ENCODE measurements around the gene IKZF4.
"Not testable (repeated sequence)": the region's sequence is repeated elsewhere in the genome, so short reads cannot be mapped to it uniquely, and the experiment has no call there.

Gene IKZF4

DNA sequence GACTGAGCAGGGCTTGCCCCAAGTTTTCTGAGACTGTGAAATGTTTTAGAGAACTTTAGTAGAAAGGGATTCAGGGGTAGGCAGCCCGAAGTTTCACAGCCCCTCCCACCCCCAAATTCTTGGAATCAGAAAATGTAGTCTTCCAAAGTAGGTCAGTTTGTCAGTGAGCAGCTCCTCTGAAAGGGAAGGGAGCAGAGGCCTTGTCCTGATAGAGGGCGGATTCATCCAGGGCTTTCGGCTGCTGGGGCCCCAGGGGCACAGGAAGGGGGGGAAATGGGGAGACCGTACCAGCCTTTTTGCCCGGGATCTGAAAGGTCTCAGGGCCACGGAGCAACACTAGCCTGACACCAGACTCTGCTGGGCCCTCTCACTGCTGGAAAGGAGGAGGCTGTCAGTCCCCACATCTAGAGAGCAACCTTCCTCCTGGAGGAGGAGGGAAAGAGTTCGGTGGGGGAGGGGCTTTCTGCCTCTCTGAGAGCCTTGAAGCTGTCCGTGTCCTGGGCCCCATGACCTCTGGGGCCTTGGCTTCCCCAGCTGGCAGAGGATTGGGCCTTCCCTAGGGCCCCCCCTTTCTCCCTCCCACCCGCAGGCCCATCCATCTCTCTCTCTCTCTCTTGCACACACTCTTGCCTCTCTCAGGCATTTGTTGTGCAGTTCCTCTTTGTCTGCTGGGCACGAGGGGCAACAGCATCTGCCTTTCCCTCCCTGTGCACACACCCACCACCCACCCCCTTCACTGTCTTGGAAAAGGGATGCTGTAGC lies at the start of gene IKZF4:
IKZF4 (plus strand) TSS at position 621 of the 762 bp plus-strand sequence. CDS start 451 bp downstream, outside the sequence.
- no peak for DNase-seq (ENCODE audit: low read depth)

DNA sequence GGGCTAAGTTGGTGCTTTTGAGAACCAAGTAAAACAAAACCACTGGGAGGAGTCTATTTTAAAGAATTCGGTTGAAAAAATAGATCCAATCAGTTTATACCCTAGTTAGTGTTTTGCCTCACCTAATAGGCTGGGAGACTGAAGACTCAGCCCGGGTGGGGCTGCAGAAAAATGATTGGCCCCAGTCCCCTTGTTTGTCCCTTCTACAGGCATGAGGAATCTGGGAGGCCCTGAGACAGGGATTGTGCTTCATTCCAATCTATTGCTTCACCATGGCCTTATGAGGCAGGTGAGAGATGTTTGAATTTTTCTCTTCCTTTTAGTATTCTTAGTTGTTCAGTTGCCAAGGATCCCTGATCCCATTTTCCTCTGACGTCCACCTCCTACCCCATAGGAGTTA lies 48.8 kb upstream of the IKZF4 start:
- peak; percentile 26 for DNase-seq (ENCODE audit: low read depth)

DNA sequence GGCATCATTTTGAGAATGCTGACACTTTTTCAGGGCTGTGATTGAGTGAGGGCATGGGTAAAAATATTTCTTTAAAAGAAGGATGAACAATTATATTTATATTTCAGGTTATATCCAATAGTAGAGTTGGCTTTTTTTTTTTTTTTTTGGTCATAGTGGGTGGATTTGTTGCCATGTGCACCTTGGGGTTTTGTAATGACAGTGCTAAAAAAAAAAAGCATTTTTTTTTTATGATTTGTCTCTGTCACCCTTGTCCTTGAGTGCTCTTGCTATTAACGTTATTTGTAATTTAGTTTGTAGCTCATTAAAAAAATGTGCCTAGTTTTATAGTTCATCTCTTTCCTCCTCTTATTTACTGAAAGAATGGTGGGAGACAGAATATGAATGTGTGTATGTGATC lies 48.4 kb upstream of the IKZF4 start:
- no peak for DNase-seq (ENCODE audit: low read depth)

DNA sequence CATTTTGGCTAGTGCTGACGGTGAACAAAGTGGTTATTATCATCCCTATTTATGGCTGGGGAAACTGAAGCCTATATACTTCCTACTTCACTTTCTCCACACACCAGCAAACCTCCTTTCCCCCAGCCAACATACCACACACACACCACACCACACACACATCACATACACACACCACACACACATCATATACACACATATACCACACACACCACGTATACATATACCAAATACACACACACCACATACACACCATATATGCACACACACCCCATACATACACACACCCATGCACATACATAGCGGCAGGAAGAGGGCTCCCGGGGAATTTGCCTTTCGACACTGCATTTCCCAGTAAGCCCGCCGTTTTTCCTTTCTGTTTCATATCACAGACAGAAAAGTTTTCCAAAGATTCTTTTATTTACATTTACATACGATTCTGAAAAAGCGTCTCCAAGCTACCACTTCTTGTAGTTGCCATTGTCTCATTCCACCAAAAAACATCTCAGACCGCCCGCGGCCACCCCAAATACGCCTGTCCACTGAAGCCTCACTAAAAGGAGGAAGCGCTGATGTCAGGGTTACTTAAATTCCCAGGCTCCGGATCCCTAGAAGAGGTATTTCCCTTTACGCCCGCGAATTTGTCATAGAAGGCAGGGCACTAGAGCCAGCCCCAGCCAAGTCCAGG lies 47.8 kb upstream of the IKZF4 start:
- DNase-seq (ENCODE audit: low read depth): no peak

DNA sequence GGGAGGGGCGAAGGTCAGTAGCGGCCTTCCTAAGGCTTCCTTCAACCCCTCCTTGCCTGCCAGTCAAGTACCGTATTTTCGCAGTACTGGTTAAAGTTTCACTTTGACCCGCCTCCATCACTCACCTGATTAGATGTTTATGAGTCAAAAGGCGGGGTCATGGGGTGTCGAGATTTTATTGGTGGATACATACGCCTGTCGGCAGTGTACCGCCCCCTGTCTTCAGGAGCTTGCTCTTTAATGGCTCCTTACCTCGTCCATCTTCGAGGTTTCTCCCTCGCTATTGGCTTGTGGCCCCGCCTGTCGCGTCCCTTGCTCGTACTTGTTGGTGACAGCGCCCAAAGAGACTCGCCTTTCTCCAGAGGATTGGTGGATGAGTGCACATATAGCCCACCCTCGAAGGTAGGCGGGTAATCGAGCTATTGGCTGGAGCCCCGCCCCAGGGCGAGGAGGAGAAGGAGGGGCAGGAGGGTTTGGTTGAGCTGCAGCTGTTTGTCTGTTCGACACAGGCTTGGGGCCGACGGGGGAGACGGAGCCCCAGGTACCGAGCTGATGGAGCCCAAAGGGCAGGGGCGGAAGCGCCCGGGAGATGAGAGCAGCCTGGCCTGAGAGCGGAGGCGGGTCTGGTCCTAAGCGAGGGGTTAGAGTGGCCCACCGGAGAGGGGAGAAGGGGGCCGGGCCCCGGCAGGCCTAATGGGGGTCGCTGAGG lies 47.1 kb upstream of the IKZF4 start, which contains the start of gene RAB5B:
RAB5B (plus strand) TSS at position 480 of the 709 bp plus-strand sequence. CDS start 12,883 bp downstream, outside the sequence.
- DNase-seq (ENCODE audit: low read depth): peak; percentile 100

DNA sequence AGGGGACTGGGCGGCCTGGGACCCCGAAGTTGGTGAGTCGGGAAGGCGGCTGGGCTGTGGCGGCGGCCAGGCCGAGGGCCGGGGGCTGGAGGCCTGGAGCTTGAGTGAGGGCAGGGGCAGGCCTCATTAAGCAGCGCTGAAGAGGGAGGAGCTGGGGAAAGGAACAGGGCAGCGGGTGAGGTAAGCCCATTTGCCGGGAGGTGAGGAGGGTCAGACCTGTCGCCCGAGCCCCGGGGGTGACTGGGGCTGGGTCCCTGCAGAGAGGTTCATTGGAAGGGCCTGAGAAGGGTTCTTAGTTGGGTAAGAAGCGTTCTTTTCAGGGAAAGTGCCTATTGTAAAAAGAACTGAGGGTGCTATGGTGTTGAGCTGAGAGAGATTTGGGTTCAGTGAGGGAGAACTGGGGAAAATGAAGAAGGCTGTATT lies 46.5 kb upstream of the IKZF4 start:
- DNase-seq (ENCODE audit: low read depth): no peak

DNA sequence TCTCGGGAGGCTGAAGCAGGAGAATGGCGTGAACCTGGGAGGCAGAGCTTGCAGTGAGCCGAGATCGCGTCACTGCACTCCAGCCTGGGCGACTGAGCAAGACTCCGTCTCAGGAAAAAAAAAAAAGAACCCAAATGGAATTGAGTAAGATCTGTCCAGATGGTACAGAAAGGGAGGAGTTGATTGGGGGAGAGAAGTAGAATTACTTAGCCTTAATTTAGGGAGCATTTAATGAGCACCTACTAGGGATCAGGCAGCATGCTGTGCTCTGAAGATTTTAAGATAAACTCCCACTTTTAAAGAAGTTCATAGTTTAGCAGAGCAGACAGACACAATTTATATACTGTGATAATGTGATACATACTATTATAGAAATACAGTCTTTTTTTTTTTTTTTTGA lies 42.5 kb upstream of the IKZF4 start:
- no peak for DNase-seq (ENCODE audit: low read depth)

DNA sequence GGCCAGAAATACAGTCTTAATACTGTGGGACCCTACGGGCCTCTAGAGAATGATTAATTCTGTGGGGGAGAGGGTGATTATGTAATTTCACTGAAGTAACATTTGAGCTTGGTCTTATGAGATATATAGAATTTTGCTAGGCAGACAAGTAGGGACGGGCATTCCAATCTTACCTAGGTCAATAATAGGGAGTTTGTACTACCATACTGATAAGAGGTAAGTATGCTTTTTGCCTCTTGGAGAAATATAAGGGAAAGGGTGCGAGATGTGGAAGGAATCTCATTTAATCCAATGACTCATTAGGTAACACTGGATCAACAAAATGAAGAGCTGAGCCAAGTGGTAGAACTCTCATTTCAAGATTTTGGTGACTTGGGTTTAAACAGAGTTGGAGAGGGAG lies 41.8 kb upstream of the IKZF4 start:
- no peak for DNase-seq (ENCODE audit: low read depth)

DNA sequence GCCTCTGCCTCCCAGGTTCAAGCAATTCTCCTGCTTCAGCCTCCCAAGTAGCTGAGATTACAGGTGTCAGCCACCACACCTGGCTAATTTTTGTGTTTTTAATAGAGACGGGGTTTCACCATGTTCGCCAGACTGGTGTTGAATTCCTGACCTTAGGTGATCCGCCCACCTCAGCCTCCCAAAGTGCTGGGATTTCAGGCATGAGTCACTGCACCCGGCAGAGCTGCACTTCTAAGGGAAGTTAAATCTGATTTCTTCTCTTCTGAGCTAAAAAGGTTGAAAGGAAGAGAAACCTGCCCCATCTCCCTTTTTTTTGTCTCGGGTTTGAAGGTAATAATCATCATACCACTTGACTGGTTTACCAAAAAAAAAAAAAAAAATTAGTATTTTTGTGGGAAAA lies 39.0 kb upstream of the IKZF4 start:
- DNase-seq (ENCODE audit: low read depth): not testable (repeated sequence)

DNA sequence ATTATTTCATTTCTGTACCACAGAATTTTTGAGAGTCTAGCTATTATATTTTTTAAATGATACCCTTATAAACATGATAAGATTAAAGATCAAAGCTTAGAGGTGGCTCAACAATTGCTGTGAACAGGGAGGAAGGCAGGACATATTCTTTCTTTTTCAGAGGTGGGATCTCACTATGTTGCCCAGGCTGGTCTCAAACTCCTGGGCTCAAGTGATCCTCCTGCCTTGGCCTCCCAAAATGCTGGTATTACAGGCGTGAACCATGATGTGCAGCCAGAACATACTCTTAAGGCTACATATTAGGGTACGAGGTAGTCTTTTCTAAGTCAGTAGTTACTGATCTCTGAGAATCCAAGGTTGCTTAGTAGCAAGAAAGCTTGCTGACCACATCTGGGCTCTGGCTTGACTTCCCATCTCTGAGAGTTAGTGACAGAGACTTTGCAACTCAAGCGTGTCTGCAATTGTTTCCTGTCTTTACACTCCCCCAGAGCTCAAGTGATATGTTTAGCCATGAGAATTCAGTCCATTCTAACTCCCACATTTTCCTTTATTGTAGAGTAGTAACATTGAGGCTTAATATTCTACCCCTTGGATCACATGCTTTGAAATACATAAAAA lies 38.4 kb upstream of the IKZF4 start:
- no peak for DNase-seq (ENCODE audit: low read depth)

DNA sequence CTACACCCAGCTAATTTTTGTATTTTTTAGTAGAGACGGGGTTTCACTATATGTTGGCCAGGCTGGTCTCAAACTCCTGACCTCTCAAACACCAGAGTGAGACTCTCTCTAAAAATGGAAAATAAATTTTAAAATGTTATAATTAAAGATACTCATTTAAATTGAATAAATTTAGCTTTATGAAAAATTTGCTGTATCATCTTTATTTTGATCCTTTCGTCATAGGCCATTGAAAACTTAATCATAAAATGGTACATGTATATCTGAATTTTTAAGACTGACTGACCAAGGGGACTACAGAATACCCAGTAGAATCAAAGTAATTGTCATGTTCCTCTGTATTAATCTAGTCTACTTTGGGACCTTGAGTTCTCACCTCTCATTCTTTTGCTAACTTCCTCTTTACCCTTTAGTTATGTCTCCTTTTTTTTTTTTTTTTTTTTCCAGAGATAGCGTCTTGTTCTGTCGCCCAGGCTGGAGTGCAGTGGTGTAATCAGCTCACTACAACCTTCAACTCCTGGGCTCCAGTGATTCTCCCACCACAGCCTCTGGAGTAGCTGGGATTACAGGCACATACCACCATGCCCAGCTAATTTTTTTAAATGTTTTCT lies 37.5 kb upstream of the IKZF4 start:
- DNase-seq (ENCODE audit: low read depth): no peak

DNA sequence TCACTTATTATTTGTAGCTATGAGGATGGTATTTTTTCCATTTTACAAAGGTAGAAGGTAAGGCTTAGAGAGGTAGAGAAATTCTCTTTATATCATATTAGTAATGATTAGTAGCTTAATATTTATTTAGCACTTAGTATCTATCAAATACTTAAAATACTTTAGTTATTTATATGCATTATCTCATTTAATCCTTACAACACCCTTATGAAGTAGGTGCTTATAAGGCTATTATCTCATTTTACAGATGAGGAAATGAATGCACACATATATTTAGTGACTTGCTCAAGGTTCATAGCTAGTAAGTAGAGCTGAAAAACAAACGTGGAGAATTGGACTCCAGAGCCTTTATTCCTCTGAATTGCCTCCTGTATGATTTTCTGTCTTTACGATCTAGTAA lies 36.0 kb upstream of the IKZF4 start:
- DNase-seq (ENCODE audit: low read depth): no peak

DNA sequence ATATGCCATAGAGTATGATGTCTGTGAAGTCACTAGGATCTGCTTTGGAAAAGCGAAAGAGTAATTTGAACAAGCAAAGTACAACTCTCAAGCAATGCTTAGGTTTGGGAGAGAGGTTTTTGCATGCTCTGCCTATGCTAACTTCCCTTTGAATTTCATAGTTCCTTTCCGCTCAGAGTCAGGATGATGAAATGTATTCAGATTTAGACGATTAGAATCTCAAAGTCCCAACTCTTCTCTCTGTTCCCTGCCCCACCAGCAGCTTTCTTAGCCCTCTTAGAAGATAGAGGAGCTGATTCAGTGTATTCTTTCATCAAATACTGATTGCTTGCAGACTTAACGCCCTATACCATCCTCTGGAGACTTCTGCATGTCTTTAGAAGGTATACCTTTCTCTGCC lies 35.5 kb upstream of the IKZF4 start:
- no peak for DNase-seq (ENCODE audit: low read depth)

DNA sequence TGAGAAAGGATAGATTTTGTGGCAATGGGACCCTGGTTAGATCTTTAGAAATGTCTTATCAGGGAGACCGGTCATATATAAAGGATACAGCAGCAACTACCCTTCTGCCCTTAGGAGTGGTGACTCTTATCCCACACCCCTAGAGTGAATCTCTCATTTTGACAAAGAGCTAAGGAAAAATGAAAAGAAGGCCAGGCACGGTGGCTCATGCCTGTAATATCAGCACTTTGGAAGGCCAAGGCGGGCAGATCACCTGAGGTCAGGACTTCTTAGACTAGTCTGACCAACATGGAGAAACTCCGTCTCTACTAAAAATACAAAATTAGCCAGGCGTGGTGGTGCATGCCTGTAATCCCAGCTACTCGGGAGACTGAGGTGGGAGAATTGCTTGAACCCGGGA lies 34.9 kb upstream of the IKZF4 start:
- not testable (repeated sequence) for DNase-seq (ENCODE audit: low read depth)

DNA sequence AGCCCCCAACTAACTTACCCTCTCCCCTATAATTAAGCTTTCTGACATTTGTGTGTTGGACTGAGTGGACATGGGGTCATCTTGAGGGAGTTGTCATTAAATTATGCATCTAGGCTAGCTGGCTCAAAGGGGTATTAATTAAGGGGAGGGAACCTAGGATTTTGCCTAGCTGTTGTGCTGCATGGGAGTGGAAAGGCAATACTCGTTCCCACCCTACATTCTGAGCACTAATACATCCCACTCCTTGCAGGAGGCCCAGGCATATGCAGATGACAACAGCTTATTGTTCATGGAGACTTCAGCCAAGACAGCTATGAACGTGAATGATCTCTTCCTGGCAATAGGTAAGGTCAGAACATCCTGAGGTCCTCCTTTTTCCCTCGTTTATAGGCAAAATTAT lies 29.7 kb upstream of the IKZF4 start:
- DNase-seq (ENCODE audit: low read depth): no peak

DNA sequence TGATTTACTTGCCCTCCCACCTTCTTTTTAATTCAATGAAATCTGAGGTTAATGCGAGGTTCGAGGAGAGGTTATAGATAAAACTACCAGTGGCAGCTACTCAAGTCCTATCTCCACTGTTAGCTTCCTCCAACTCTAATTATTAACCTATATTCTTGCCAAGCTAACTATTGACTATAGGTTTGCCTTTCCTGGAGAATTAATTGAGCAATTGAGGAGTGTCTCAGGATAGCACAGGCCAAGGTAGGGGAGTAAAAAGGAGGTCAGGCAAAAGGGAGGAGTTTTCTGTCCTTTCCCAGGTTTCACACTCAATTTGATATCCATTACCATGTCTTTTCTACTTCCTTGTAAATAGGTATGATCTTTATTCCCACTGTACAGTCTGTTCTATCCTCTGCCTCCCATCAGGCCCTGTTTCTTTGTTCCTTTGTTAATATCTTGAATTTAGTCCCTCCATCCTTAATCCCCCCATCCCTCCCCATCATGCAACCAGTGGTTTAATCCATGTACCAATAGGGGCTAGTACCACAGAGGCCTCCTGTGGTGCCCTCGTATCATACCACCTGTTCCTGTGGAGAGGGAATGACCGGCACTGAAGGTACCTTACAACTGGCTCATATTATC lies 27.5 kb upstream of the IKZF4 start:
- DNase-seq (ENCODE audit: low read depth): no peak

DNA sequence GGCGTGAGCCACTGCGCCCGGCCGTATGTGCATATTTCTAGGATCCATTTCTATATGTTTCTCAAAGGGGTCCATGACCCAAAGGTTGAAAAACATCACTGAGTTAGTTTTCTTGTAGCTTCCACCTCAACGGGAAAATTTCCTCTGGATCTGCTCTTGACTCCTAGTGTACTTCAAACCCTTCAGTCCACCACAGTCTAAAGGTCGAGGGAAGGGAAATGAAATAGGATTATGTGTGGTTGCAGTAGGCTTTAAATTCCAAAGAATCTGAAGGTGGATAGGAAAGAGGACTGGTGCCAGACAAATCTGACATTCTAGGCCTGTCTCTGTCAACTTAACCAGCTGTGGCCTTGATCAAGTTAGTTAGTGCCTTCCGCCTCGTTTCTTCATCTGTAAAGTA lies 25.5 kb upstream of the IKZF4 start:
- no peak for DNase-seq (ENCODE audit: low read depth)

DNA sequence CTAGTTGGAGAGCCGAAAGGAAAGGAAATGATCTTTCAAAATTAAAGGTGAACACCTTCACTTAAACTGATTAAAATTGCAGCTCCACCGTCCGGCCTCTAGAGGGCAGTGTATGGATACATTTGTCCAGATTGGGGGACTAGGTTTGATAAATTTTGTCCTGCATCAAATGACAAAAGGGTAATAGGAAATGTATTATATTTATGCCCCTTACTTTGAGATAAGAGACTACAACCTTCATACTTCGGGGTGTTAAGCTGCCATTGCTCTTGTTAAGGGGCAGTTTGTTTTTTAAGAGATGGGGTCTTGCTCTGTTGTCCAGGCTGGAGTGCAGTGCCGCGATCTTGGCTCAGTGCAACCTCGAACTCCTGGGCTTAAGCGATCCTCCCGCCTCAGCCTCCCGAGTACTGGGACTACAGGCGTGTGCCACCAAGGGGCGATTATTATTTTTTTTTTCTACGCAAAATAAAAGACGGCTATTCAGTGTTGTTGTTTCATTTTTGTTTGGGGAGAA lies 24.6 kb upstream of the IKZF4 start:
- DNase-seq (ENCODE audit: low read depth): peak; percentile 28

DNA sequence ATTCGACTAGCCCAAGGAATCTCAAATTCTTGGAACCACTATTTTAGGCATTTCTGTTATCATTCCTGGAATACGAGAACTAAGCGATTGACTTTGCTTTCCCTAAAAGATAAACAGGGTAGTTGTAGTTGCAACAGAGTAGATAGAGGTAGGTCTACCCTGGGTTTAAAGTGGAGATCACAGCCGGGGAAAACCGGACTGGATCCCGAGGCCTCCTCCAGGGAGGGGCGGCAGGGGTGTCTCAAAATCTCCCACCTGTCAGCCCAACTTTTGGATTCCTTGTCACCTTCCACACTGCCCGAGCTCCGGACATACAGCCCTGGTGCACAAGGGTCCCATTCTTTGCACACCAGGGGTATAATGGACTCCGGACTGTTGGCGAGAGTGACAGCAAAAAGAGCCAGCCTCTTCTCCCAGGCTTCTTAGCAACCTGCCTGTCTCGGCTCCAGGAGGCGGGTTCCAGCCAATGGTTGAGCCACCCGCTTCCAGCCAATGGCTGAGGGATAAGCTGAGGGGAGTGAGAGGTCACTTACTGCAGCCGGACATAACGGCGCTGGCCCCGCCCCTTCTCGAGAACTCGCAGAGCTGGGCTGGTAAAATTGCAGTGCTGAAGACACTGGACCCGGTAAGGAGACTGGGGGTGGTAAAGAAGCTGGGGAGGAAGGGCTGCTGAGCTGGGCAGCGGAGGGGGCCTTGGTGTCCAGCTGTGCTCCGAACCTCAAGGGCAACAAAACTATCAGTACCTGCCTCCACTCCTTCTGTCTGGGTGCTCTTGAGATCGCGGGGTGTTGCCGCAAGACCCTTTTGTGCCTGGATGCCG lies 23.9 kb upstream of the IKZF4 start, which contains the start of gene SUOX:
SUOX (plus strand) TSS at position 562 of the 820 bp plus-strand sequence. CDS start 4,946 bp downstream, outside the sequence.
- peak; percentile 92 for DNase-seq (ENCODE audit: low read depth)

DNA sequence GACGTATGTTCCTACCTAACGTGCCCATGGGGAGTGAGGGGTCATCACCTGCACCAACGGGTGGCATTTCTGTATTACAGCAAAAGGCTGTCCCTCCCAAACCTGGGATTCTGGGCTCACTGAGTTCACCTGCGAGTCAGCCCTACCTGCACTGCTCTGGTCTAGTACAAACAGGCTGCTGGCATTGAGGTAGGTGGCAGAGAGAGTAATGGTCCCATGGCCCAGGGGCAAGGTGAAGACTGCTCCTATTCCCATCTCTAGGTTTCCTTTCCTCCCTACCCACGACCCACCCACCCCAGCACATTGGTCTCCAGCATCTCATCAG lies 23.3 kb upstream of the IKZF4 start:
- no peak for DNase-seq (ENCODE audit: low read depth)
